HepG2 (cell line): ENCODE measurements around the gene ZC3H7B. TPM values are rescaled to one million over a fixed set of nuclear protein-coding genes. Genes with fewer than 3 reads are reported as not detected.

ENCODE experiments used
- ADNP ChIP-seq: sonication (generic); formaldehyde crosslinking; IDR thresholded peaks from 2 replicates; pipeline ENCODE4 v1.4.0; 2020; ENCODE audit warnings: missing genetic modification reagents
- ATM ChIP-seq: fragments of 450-650 bp; IDR thresholded peaks from 2 replicates; pipeline ENCODE4 v1.7.1; 2017; ENCODE audit warnings: mild to moderate bottlenecking, borderline replicate concordance
- EHMT2 ChIP-seq: fragments of 200-600 bp; sonication (generic); IDR thresholded peaks from 2 replicates; pipeline ENCODE4 v1.7.0; 2017; ENCODE audit warnings: antibody characterized with exemption, low read depth, low read length, borderline replicate concordance
- POLR2AphosphoS5 ChIP-seq: IDR thresholded peaks from 2 replicates; pipeline ENCODE4 v1.6.1; 2012; ENCODE audit warnings: low read depth, low read length
- ZBTB34 ChIP-seq: sonication (generic); formaldehyde crosslinking; IDR thresholded peaks from 2 replicates; pipeline ENCODE4 v1.8.0; 2022; ENCODE audit warnings: mild to moderate bottlenecking, missing genetic modification reagents
- ZNF230 ChIP-seq: sonication (generic); formaldehyde crosslinking; IDR thresholded peaks from 2 replicates; pipeline ENCODE4 v1.4.0; 2020; ENCODE audit warnings: mild to moderate bottlenecking, missing genetic modification reagents
- ZNF335 ChIP-seq: sonication (generic); formaldehyde crosslinking; IDR thresholded peaks from 2 replicates; pipeline ENCODE4 v1.4.0; 2020; ENCODE audit warnings: missing genetic modification reagents
- ZNF343 ChIP-seq: sonication (generic); formaldehyde crosslinking; IDR thresholded peaks from 2 replicates; pipeline ENCODE4 v1.4.0; 2020; ENCODE audit warnings: mild to moderate bottlenecking, missing genetic modification reagents
- polyA plus RNA-seq, 8 experiments: library from polyadenylated mRNA; depleted of rRNA in 3 of 8; stranded (reverse) in 7 of 8; unstranded in 1 of 8; fragments of >200 nt; fragmentation: Illumina TruSeq in 4 of 8; extraction: Trizol in 4 of 8; gene quantifications; 2 replicates each; pipeline versions ENCODE4 v1.2.1 to v1.2.3, GENCODE V29; 2011 to 2016; ENCODE audit warnings: low read depth in 4 of 8, missing spikeins in 1 of 8, mixed read lengths in 1 of 8; ENCODE audit not compliant: insufficient read depth in 1 of 8
- total RNA-seq, 5 experiments: library from RNA; depleted of rRNA; stranded (reverse); fragments of >200 nt; fragmentation: Illumina TruSeq; extraction: Trizol; gene quantifications; 2 replicates each; pipeline ENCODE4 v1.2.3, GENCODE V29; 2016; ENCODE audit warnings: low read depth in 1 of 5
- TF ChIP-seq, protein P1 (sequence below): sonication (generic); formaldehyde crosslinking; IDR thresholded peaks from 2 replicates; pipeline ENCODE4 v1.4.0; 2020; ENCODE audit warnings: low read depth, missing genetic modification reagents
- TF ChIP-seq, protein P2 (sequence below): sonication (generic); formaldehyde crosslinking; IDR thresholded peaks from 2 replicates; pipeline ENCODE4 v1.9.0; 2021; ENCODE audit warnings: missing genetic modification reagents, mild to moderate bottlenecking, borderline replicate concordance
- TF ChIP-seq, protein P3 (sequence below): sonication (generic); formaldehyde crosslinking; IDR thresholded peaks from 2 replicates; pipeline ENCODE4 v1.4.0; 2020; ENCODE audit warnings: missing genetic modification reagents, low read depth, mild to moderate bottlenecking, borderline replicate concordance
- TF ChIP-seq, protein P4 (sequence below): sonication (generic); formaldehyde crosslinking; IDR thresholded peaks from 2 replicates; pipeline ENCODE4 v1.4.0; 2020; ENCODE audit warnings: missing genetic modification reagents, borderline replicate concordance
- TF ChIP-seq, protein P5 (sequence below): sonication (generic); formaldehyde crosslinking; IDR thresholded peaks from 2 replicates; pipeline ENCODE4 v1.4.0; 2020; ENCODE audit warnings: missing genetic modification reagents

Gene ZC3H7B
- total and polyA plus RNA-seq, 2 of the 13 experiments (the other 11 are each of a cell fraction or from before 2014, with no cell fraction given) = 26.4 to 37.2 TPM

DNA sequence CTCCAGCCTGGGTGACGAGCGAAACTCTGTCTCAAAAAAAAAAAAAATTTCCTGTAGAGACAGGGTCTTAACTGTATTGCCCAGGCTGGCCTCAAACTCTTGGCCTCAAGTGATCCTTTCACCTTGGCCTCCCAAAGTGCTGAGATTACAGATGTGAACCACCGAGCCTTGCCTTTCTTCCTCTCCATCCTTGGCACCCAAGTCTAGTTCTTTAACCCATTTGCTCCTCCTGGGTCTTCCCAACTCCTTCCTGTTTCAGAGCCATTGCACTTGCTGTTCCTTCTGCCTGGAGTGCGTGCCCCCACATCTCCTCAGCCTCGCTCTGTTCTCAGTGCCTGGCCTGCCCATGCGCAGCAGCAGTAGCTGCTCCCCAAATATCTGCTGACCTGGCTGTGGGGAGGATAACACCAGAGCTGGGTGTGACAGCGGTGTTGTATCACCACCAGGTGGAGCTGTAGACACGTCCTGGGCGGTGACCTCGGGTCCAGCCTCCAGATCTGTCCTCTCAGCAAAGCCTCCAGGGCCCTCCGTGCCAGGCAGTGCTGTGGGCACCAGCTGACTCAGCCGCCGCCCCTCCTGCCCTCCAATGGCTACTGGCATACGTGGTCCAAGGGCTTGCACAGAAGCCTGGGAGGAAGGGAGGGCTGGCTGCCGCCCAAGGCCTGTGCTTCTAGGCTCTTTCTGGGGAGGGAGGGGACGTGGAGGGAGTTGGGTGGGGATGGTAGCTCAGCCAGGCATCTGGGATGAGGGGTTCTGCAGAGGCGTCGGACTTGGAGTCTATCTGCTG lies 102.4 kb downstream of the ZC3H7B start (continued):
- TF ChIP-seq, protein P1, sequence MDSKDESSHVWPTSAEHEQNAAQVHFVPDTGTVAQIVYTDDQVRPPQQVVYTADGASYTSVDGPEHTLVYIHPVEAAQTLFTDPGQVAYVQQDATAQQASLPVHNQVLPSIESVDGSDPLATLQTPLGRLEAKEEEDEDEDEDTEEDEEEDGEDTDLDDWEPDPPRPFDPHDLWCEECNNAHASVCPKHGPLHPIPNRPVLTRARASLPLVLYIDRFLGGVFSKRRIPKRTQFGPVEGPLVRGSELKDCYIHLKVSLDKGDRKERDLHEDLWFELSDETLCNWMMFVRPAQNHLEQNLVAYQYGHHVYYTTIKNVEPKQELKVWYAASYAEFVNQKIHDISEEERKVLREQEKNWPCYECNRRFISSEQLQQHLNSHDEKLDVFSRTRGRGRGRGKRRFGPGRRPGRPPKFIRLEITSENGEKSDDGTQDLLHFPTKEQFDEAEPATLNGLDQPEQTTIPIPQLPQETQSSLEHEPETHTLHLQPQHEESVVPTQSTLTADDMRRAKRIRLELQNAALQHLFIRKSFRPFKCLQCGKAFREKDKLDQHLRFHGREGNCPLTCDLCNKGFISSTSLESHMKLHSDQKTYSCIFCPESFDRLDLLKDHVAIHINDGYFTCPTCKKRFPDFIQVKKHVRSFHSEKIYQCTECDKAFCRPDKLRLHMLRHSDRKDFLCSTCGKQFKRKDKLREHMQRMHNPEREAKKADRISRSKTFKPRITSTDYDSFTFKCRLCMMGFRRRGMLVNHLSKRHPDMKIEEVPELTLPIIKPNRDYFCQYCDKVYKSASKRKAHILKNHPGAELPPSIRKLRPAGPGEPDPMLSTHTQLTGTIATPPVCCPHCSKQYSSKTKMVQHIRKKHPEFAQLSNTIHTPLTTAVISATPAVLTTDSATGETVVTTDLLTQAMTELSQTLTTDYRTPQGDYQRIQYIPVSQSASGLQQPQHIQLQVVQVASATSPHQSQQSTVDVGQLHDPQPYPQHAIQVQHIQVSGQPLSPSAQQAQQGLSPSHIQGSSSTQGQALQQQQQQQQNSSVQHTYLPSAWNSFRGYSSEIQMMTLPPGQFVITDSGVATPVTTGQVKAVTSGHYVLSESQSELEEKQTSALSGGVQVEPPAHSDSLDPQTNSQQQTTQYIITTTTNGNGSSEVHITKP (CRISPR knock-in tag) = 0 out of 2 replicates have a peak, but pooled peaks have one; percentile 29
- no peak for TF ChIP-seq ATM
- TF ChIP-seq, protein P2, sequence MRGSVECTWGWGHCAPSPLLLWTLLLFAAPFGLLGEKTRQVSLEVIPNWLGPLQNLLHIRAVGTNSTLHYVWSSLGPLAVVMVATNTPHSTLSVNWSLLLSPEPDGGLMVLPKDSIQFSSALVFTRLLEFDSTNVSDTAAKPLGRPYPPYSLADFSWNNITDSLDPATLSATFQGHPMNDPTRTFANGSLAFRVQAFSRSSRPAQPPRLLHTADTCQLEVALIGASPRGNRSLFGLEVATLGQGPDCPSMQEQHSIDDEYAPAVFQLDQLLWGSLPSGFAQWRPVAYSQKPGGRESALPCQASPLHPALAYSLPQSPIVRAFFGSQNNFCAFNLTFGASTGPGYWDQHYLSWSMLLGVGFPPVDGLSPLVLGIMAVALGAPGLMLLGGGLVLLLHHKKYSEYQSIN (CRISPR knock-in tag) = no peak
- 0 out of 2 replicates have a peak, but pooled peaks have one; percentile 45 for TF ChIP-seq ADNP (CRISPR knock-in tag)
- no peak for TF ChIP-seq EHMT2
- TF ChIP-seq ZNF343 = no peak
- no peak for TF ChIP-seq ZBTB34 (CRISPR knock-in tag)
- TF ChIP-seq, protein P3, sequence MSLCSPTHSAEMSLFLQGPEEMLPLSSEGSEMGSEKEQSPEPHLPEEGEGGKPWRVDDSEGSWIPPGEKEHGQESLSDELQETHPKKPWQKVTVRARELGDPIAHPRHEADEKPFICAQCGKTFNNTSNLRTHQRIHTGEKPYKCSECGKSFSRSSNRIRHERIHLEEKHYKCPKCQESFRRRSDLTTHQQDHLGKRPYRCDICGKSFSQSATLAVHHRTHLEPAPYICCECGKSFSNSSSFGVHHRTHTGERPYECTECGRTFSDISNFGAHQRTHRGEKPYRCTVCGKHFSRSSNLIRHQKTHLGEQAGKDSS (CRISPR knock-in tag) = 0 out of 2 replicates have a peak, but pooled peaks have one; percentile 28
- TF ChIP-seq, protein P4, sequence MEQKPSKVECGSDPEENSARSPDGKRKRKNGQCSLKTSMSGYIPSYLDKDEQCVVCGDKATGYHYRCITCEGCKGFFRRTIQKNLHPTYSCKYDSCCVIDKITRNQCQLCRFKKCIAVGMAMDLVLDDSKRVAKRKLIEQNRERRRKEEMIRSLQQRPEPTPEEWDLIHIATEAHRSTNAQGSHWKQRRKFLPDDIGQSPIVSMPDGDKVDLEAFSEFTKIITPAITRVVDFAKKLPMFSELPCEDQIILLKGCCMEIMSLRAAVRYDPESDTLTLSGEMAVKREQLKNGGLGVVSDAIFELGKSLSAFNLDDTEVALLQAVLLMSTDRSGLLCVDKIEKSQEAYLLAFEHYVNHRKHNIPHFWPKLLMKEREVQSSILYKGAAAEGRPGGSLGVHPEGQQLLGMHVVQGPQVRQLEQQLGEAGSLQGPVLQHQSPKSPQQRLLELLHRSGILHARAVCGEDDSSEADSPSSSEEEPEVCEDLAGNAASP = peak; percentile 78; the same call in 1 of the 2 replicates
- TF ChIP-seq, protein P5, sequence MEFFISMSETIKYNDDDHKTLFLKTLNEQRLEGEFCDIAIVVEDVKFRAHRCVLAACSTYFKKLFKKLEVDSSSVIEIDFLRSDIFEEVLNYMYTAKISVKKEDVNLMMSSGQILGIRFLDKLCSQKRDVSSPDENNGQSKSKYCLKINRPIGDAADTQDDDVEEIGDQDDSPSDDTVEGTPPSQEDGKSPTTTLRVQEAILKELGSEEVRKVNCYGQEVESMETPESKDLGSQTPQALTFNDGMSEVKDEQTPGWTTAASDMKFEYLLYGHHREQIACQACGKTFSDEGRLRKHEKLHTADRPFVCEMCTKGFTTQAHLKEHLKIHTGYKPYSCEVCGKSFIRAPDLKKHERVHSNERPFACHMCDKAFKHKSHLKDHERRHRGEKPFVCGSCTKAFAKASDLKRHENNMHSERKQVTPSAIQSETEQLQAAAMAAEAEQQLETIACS (CRISPR knock-in tag) = no peak
- no peak for TF ChIP-seq POLR2AphosphoS5
- TF ChIP-seq ZNF335 (CRISPR knock-in tag) = no peak
- TF ChIP-seq ZNF230 (CRISPR knock-in tag) = no peak
